Transverse colon (tissue), 4 donors: Measurements from ENCODE around the gene GRXCR2. TPM values are rescaled to one million over a fixed set of nuclear protein-coding genes. Genes with fewer than 3 reads are reported as not detected.

Experiments used
- DNase-seq: peaks from one replicate; pipeline ENCODE4 v3.0.0-alpha.2; 2019
- H3K27ac ChIP-seq, 4 donors: fragments of 200-600 bp; sonication (generic); 2 replicates each; pipeline ENCODE4 v1.5.1; 2016 to 2018; ENCODE audit warnings: inconsistent platforms in 4 of 4
- H3K27me3 ChIP-seq: fragments of 200-600 bp; sonication (generic); 2 replicates; pipeline ENCODE4 v1.5.1; 2017; ENCODE audit warnings: inconsistent platforms
- H3K36me3 ChIP-seq, 4 donors: fragments of 200-600 bp; sonication (generic); 2 replicates each; pipeline ENCODE4 v1.5.1; 2017 to 2019; ENCODE audit warnings: inconsistent platforms in 4 of 4
- H3K4me1 ChIP-seq, 4 donors: fragments of 200-600 bp; sonication (generic); 2 replicates each; pipeline ENCODE4 v1.5.1; 2017 to 2020; ENCODE audit warnings: inconsistent platforms in 4 of 4
- H3K4me3 ChIP-seq, 4 donors: fragments of 200-600 bp; sonication (generic); 1 replicate in 1 of 4; 2 replicates in 3 of 4; pipeline versions ENCODE4 v1.5.1 to v1.6.1; 2017 to 2019; ENCODE audit warnings: inconsistent platforms in 4 of 4
- H3K9me3 ChIP-seq, 2 donors: fragments of 200-600 bp; sonication (generic); 2 replicates each; pipeline ENCODE4 v1.5.1; 2017 to 2019; ENCODE audit warnings: inconsistent platforms in 2 of 2
- EP300 ChIP-seq: sonication (generic); formaldehyde crosslinking; IDR thresholded peaks from one replicate; pipeline ENCODE4 v1.6.1; 2017; ENCODE audit warnings: antibody characterized with exemption, low read depth
- POLR2A ChIP-seq: fragments of 450-650 bp; IDR thresholded peaks from one replicate; pipeline ENCODE4 v1.6.1; 2016; ENCODE audit warnings: antibody characterized with exemption, mild to moderate bottlenecking, moderate library complexity
- POLR2AphosphoS5 ChIP-seq, 3 donors: sonication (generic); formaldehyde crosslinking; IDR thresholded peaks; one replicate each; pipeline ENCODE4 v1.6.1; 2016; ENCODE audit warnings: antibody characterized with exemption in 3 of 3
- WGBS, 2 donors: methylation state at CpG; one replicate each; pipeline ENCODE4 v1.1.5; 2018; ENCODE audit warnings: low coverage in 1 of 2; 5-methylcytosine and 5-hydroxymethylcytosine counted together
- in situ Hi-C, 4 donors: fragments of 200-750 bp; cut with MboI; loops; one replicate each; pipeline versions ENCODE4 v1.15.0 to v1.15.1; 2017; ENCODE audit warnings: low sequenced_read_pairs in 3 of 4, low pct_ligation_motif_present in 1 of 4, low pct_unique_long_range_greater_than_20kb in 1 of 4
- intact Hi-C: fragments of 100-400 bp; cut with DNase I; formaldehyde crosslinking; loops from one replicate; pipeline ENCODE4 v1.15.1; 2023; ENCODE audit warnings: low total_unique reads
- total RNA-seq, 4 donors: library from RNA; depleted of rRNA; stranded (reverse); fragments of >200 nt; gene quantifications; one replicate each; pipeline ENCODE4 v1.1.0, GENCODE V29; 2016
- TF ChIP-seq, protein P1 (sequence below), 5 experiments: fragments of 200-600 bp in 3 of 5; fragments of 450-650 bp in 2 of 5; sonication (generic) in 3 of 5; IDR thresholded peaks; 1 replicate in 2 of 5; 2 replicates in 3 of 5; pipeline ENCODE4 v1.5.1; 2016 to 2017; ENCODE audit warnings: antibody characterized with exemption in 5 of 5, inconsistent platforms in 3 of 5, mild to moderate bottlenecking in 2 of 5, moderate library complexity in 1 of 5

The GRXCR2 gene
- total RNA-seq, 4 donors from 2014 or later: not detected

DNA sequence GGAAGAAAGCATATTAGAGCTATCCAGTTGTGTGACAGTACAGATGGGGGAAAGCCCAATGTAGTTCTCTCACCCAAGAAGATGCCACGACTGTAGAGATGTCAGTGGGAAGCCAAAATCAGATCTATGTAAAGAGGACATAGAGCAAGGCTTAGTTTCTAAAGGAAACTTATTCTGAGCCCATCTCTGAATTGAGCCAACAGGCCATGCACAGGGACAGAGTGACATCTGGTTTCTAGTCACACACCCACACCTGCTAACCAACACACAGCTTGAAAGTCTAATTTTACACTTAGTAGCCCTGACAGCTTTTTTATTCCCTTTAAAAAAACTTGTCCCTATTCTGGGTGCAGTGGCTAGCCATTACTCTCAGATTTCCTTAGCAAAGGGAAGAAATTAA, 59.9 kb downstream of the GRXCR2 start:
- intact Hi-C loops: no loop called here
- 54 to 88% methylated on average over 1 of the region's 1 CpG for WGBS, 2 donors
- Histone ChIP-seq H3K27ac (no peak overlapping the region), H3K36me3 (peaks cover 0 to 18% (median 7%) of the 10 kb centered on the region in 4 donors), H3K4me3 (no peak overlapping the region), H3K27me3 (no peaks in the 10 kb centered on the region), H3K9me3 (no peaks in the 10 kb centered on the region), H3K4me1 (no peaks in the 10 kb centered on the region)
- in situ Hi-C loops: no loop called here
- DNase-seq: no peak
- TF ChIP-seq EP300 (no peak), POLR2A (no peak), POLR2AphosphoS5 (IDR thresholded peaks at IDR 0.05) (no peak)
- TF ChIP-seq, protein P1, sequence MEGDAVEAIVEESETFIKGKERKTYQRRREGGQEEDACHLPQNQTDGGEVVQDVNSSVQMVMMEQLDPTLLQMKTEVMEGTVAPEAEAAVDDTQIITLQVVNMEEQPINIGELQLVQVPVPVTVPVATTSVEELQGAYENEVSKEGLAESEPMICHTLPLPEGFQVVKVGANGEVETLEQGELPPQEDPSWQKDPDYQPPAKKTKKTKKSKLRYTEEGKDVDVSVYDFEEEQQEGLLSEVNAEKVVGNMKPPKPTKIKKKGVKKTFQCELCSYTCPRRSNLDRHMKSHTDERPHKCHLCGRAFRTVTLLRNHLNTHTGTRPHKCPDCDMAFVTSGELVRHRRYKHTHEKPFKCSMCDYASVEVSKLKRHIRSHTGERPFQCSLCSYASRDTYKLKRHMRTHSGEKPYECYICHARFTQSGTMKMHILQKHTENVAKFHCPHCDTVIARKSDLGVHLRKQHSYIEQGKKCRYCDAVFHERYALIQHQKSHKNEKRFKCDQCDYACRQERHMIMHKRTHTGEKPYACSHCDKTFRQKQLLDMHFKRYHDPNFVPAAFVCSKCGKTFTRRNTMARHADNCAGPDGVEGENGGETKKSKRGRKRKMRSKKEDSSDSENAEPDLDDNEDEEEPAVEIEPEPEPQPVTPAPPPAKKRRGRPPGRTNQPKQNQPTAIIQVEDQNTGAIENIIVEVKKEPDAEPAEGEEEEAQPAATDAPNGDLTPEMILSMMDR (IDR thresholded peaks at IDR 0.05): no peak

DNA sequence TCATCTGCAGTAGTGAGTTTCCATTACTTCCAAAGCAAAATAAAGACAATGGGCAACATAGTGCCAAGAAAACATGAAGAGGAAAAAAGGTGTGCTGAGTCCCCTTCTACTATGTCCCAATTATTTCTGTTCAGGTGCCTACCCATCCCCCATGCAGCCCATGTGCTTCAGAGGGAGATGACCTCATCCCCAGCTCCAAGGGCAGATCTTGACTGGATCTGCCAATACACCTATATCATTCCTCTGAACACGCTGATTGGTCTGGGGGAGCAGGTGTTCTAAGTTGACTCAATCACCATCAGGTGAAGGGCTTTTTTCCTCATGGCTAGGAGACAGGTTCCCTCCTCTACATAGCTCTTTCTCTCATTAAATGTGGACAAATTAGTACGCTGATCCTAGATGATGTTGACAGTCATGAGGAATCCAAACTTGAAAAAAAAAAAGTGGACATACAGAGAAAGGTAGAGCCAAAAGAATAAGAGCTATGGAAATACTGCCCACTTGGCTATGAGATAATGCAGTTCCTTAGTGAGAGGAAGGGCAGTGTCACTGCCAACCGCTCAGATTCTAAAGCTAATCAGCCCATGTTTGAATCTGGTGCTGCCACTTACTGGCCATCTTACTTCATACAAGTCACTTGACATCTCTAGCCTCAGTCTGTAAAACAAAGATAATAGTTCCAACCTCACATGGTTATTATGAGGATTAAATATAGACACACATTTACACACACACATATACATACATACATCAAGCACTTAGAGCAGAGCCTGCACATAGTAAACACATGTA, 60.8 kb downstream of the GRXCR2 start:
- DNase-seq: no peak
- intact Hi-C loops: no loop called here
- H3K4me1 ChIP-seq: no peaks in the 10 kb centered on the region
- 59 to 81% methylated on average over 2 to 3 of the region's 3 CpGs for WGBS, 2 donors
- peaks cover 0 to 12% (median 4%) of the 10 kb centered on the region in 4 donors for H3K36me3 ChIP-seq
- in situ Hi-C loops: no loop called here
- H3K27me3 ChIP-seq: no peaks in the 10 kb centered on the region
- H3K27ac ChIP-seq: no peak overlapping the region
- H3K4me3 ChIP-seq: no peak overlapping the region
- no peak for TF ChIP-seq POLR2A
- no peak for TF ChIP-seq EP300
- no peak for TF ChIP-seq POLR2AphosphoS5 (IDR thresholded peaks at IDR 0.05)
- TF ChIP-seq, protein P1 (IDR thresholded peaks at IDR 0.05): no peak
- no peaks in the 10 kb centered on the region for H3K9me3 ChIP-seq

Other genes starting within 250 kb of the GRXCR2 start
- 100 to 1,000 TPM in 2 of 4 donors, 10 to 100 TPM in 2; 23.9 to 143 (median 106) TPM for gene PRELID2, start 37.7 kb downstream of the GRXCR2 start, total RNA-seq
- gene SH3RF2, start 63.6 kb upstream of the GRXCR2 start, total RNA-seq: 100 to 1,000 TPM in 2 of 4 donors, 10 to 100 TPM in 2; 67.9 to 172 (median 96.3) TPM
- gene PLAC8L1, start 232.6 kb upstream of the GRXCR2 start, total RNA-seq: not detected